ENCODE data around the gene SLC7A8. TPM values are rescaled to one million over a fixed set of nuclear protein-coding genes. Genes with fewer than 3 reads are reported as not detected.

The SLC7A8 gene
- total RNA-seq, 6 donors from 2014 or later = 30.4 to 58.2 (median 42.0) TPM

DNA sequence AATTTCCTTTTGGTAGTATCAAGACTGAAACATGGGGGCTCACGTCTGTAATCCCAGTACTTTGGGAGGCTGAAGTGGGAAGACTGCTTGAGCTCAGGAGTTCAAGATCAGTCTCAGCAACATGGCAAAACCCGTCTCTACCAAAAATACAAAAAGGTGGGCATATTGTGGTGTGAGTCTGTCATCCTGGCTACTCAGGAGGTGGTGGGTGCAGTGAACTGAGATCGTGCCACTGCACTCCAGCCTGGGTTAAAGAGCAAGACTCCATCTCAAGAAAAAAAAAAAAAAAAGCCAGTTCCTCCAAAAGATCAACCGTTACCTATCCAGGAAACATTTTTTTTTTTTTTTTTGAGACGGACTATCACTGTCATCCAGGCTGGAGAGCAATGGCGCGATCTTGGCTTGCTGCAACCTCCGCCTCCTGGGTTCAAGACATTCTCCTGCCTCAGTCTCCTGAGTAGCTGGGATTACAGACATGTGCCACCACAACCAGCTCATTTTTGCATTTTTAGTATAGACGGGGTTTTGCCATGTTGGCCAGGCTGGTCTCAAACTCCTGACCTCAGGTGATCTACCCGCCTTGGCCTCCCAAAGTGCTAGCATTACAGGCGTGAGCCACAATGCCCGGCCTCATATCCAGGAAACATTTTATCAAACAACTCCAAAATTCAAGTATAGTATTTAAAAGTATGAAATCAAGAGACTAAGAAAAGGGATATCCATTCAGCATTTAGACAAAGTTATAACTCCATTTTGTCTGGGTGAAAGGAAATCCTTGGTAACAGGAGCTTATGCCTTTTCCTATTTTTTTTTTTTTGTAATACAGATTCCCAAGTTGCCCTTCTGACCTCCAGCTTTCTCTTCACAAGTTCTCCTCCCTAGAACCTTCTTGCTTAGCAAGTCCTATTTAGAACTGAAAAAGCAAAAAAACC is 91.9 kb downstream of the SLC7A8 start:
- no peak overlapping the region for H3K27ac ChIP-seq
- ATAC-seq (ENCODE audit: low FRiP score in 2 of 2) (no peak), DNase-seq (no peak)
- peaks cover 20 to 66% (median 46%) of the 10 kb centered on the region in 4 donors for H3K36me3 ChIP-seq
- H3K27me3 ChIP-seq = no peaks in the 10 kb centered on the region
- TF ChIP-seq POLR2A (IDR thresholded peaks at IDR 0.05) = no peak
- no peak for TF ChIP-seq EP300 (IDR thresholded peaks at IDR 0.05)
- no peak for TF ChIP-seq POLR2AphosphoS5 (IDR thresholded peaks at IDR 0.05)
- TF ChIP-seq, protein P1, sequence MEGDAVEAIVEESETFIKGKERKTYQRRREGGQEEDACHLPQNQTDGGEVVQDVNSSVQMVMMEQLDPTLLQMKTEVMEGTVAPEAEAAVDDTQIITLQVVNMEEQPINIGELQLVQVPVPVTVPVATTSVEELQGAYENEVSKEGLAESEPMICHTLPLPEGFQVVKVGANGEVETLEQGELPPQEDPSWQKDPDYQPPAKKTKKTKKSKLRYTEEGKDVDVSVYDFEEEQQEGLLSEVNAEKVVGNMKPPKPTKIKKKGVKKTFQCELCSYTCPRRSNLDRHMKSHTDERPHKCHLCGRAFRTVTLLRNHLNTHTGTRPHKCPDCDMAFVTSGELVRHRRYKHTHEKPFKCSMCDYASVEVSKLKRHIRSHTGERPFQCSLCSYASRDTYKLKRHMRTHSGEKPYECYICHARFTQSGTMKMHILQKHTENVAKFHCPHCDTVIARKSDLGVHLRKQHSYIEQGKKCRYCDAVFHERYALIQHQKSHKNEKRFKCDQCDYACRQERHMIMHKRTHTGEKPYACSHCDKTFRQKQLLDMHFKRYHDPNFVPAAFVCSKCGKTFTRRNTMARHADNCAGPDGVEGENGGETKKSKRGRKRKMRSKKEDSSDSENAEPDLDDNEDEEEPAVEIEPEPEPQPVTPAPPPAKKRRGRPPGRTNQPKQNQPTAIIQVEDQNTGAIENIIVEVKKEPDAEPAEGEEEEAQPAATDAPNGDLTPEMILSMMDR (IDR thresholded peaks at IDR 0.05) = no peak
- H3K9me3 ChIP-seq = no peaks in the 10 kb centered on the region
- peaks cover 23 to 52% (median 34%) of the 10 kb centered on the region in 4 donors for H3K4me1 ChIP-seq
- WGBS, 2 donors = 83 to 84% methylated on average over 12 of the region's 12 CpGs
- H3K4me3 ChIP-seq = no peak overlapping the region

DNA sequence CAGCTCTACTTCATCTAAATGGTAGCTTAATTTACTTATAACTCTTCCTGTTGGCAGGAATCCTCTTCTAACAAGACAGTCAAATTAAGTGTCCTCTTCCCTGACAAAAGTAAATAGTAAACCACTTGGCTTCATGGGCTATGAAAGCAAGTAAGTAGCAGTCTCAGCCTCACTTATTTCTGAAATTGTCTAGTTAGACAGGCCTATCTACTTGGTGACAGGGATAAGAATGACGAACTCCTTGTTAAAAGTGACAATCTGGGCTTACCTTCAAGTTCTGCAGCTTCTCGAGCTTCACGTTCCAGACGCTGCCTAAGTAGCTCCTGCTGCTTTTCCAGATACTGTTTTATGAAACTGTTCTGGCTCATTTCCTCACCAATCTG is 93.2 kb downstream of the SLC7A8 start:
- no peak for ATAC-seq (ENCODE audit: low FRiP score in 2 of 2)
- Histone ChIP-seq H3K9me3 (no peaks in the 10 kb centered on the region), H3K36me3 (peaks cover 26 to 79% (median 60%) of the 10 kb centered on the region in 4 donors), H3K4me3 (no peak overlapping the region), H3K4me1 (peaks cover 22 to 50% (median 33%) of the 10 kb centered on the region in 4 donors), H3K27me3 (no peaks in the 10 kb centered on the region), H3K27ac (peak overlapping the region in 1 of 4 donors; percentile 13)
- DNase-seq = no peak
- WGBS, 2 donors = 47 to 62% methylated on average over 4 of the region's 4 CpGs
- TF ChIP-seq POLR2A (IDR thresholded peaks at IDR 0.05) = no peak
- TF ChIP-seq EP300 (IDR thresholded peaks at IDR 0.05) = no peak
- TF ChIP-seq POLR2AphosphoS5 (IDR thresholded peaks at IDR 0.05) = no peak
- TF ChIP-seq, protein P1 (IDR thresholded peaks at IDR 0.05) = no peak

DNA sequence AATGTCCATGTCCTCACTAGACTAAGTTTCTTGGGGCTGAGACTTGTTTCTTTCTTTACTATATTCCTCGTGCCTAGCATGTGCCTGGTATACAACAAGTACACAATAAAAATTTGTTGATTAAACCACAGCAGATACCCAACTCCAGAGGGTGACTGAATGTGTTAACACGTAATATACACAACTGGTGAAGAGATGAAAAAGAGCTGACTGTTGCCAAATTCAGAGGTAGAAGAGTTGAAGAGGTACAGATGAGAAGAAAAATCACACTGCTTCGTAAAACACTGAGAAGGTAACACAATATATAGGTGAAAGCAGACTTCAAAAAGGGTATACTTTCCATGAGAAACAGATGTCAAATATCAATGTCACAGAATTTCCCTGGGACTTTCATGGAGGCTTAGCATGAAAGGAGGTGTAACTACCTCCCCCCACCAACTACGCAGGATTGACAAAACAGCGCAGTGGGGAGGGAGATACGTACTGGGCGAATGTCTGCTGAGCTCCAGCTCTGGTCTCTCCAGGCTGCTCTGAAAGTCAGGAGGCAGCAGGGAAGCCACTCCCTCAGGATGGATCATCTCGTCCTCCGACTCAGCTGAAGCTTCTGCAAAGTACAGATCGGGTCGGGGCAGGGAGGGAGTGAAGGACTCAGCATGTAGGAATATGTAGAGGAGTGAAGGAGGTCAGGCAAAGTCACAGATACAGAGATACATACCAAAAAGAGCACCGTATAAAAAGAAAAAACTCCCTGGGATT is 93.8 kb downstream of the SLC7A8 start:
- 73 to 88% methylated on average over 12 of the region's 12 CpGs for WGBS, 2 donors
- H3K4me1 ChIP-seq = peaks cover 22 to 50% (median 33%) of the 10 kb centered on the region in 4 donors
- peak overlapping the region in 1 of 4 donors; percentile 13 for H3K27ac ChIP-seq
- DNase-seq (no peak), ATAC-seq (ENCODE audit: low FRiP score in 2 of 2) (no peak)
- H3K9me3 ChIP-seq = no peaks in the 10 kb centered on the region
- no peak overlapping the region for H3K4me3 ChIP-seq
- H3K36me3 ChIP-seq = peaks cover 26 to 85% (median 65%) of the 10 kb centered on the region in 4 donors
- H3K27me3 ChIP-seq = no peaks in the 10 kb centered on the region
- TF ChIP-seq POLR2AphosphoS5 (IDR thresholded peaks at IDR 0.05) (no peak), POLR2A (IDR thresholded peaks at IDR 0.05) (no peak), EP300 (IDR thresholded peaks at IDR 0.05) (no peak)
- TF ChIP-seq, protein P1 (IDR thresholded peaks at IDR 0.05) = no peak

DNA sequence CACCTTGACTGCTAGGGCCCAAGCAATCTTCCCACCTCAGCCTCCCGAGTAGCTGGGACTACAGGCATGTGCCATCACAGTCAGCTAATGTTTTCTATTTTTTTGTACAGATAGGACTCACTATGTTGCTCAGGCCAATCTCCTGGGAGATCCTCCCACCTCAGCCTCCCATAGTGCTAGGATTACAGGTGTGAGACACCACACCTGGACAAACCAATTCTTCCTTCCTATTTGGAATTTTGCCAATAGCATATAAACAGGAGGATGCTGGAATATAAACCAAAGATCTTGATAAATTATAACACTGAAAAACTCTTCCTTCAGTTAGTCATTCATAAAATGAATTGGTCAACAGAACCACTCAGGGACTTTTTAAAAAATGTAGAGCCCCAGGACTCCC is 96.9 kb downstream of the SLC7A8 start:
- DNase-seq (no peak), ATAC-seq (ENCODE audit: low FRiP score in 2 of 2) (no peak)
- TF ChIP-seq POLR2A (IDR thresholded peaks at IDR 0.05) (no peak), EP300 (IDR thresholded peaks at IDR 0.05) (no peak), POLR2AphosphoS5 (IDR thresholded peaks at IDR 0.05) (no peak)
- TF ChIP-seq, protein P1 (IDR thresholded peaks at IDR 0.05) = no peak
- Histone ChIP-seq H3K27me3 (no peaks in the 10 kb centered on the region), H3K27ac (no peak overlapping the region), H3K4me3 (no peak overlapping the region), H3K4me1 (peaks cover 5 to 22% (median 15%) of the 10 kb centered on the region in 4 donors), H3K9me3 (no peaks in the 10 kb centered on the region), H3K36me3 (peaks cover 38 to 100% (median 84%) of the 10 kb centered on the region in 4 donors)
- WGBS, 2 donors = 89 to 96% methylated on average over 1 of the region's 1 CpG
